DOHH2 (cell line): Measurements from ENCODE around the gene FA2H.

Experiments
- H3F3A ChIP-seq: fragments of 200-600 bp; sonication (generic), shearing (Covaris generic); 2 replicates; pipeline ENCODE4 v1.6.0; 2016; ENCODE audit warnings: antibody characterized with exemption, mild to moderate bottlenecking; ENCODE audit not compliant: control insufficient read depth, insufficient read depth
- H3K27ac ChIP-seq: fragments of 200-600 bp; sonication (generic); 2 replicates; pipeline ENCODE4 v1.5.1; 2014; ENCODE audit warnings: low read depth, mild to moderate bottlenecking, low read length, moderate library complexity
- H3K27me3 ChIP-seq: fragments of 200-600 bp; sonication (generic); 2 replicates; pipeline ENCODE4 v1.6.1; 2014; ENCODE audit warnings: mild to moderate bottlenecking, low read length, mixed read lengths; ENCODE audit not compliant: control insufficient read depth
- H3K36me3 ChIP-seq: fragments of 200-600 bp; sonication (generic); 2 replicates; pipeline ENCODE4 v1.6.1; 2014; ENCODE audit warnings: mild to moderate bottlenecking, low read length, moderate library complexity, mixed read lengths; ENCODE audit not compliant: control insufficient read depth
- H3K4me1 ChIP-seq: fragments of 200-600 bp; sonication (generic); 2 replicates; pipeline ENCODE4 v1.6.1; 2014; ENCODE audit warnings: mild to moderate bottlenecking, low read length, mixed read lengths; ENCODE audit not compliant: control insufficient read depth
- H3K4me2 ChIP-seq: fragments of 200-600 bp; sonication (generic); 2 replicates; pipeline ENCODE4 v1.6.0; 2014; ENCODE audit warnings: mild to moderate bottlenecking, low read length, moderate library complexity
- H3K4me3 ChIP-seq: fragments of 200-600 bp; sonication (generic); 2 replicates; pipeline ENCODE4 v1.5.1; 2014; ENCODE audit warnings: mild to moderate bottlenecking, low read length, mixed read lengths
- H3K79me2 ChIP-seq: fragments of 200-600 bp; sonication (generic); 2 replicates; pipeline ENCODE4 v1.6.1; 2014; ENCODE audit warnings: mild to moderate bottlenecking, low read length, mixed read lengths; ENCODE audit not compliant: control insufficient read depth
- H3K9me2 ChIP-seq: fragments of 200-600 bp; sonication (generic); replicated peaks from 2 replicates; pipeline ENCODE4 v1.6.1; 2014; ENCODE audit warnings: mild to moderate bottlenecking, low read length, mixed read lengths; ENCODE audit not compliant: control insufficient read depth
- H3K9me3 ChIP-seq: fragments of 200-600 bp; sonication (generic); 2 replicates; pipeline ENCODE4 v1.6.1; 2014; ENCODE audit warnings: antibody characterized with exemption, low read length, mixed read lengths; ENCODE audit not compliant: control insufficient read depth, insufficient read depth
- H4K20me1 ChIP-seq: fragments of 200-600 bp; sonication (generic); 2 replicates; pipeline ENCODE4 v1.6.0; 2014; ENCODE audit warnings: low read depth, mild to moderate bottlenecking, antibody characterized with exemption, low read length, moderate library complexity; ENCODE audit not compliant: control insufficient read depth, insufficient read depth
- CTCF ChIP-seq: fragments of 200-600 bp; sonication (generic); IDR thresholded peaks from one replicate; pipeline ENCODE4 v1.5.1; 2014; ENCODE audit warnings: antibody characterized with exemption, mild to moderate bottlenecking, low read depth, low read length; ENCODE audit not compliant: poor library complexity, severe bottlenecking
- EZH2phosphoT487 ChIP-seq: fragments of 200-600 bp; sonication (generic); IDR thresholded peaks from 2 replicates; pipeline ENCODE4 v1.6.1; 2017; ENCODE audit warnings: borderline replicate concordance, mild to moderate bottlenecking, antibody characterized with exemption, low read length, moderate library complexity, mixed read lengths

The FA2H gene

GRCh38 chr16:74738816-74739215, 35.8 kb downstream of the FA2H start:
- Histone ChIP-seq H3K9me3 (no peaks in the 10 kb centered on the region), H3K9me2 (no peaks in the 10 kb centered on the region), H4K20me1 (no peaks in the 10 kb centered on the region), H3K4me3 (no peak overlapping the region), H3K36me3 (no peaks in the 10 kb centered on the region), H3K4me2 (no peak overlapping the region), H3K27ac (no peak overlapping the region), H3K4me1 (no peaks in the 10 kb centered on the region), H3F3A (no peaks in the 10 kb centered on the region), H3K79me2 (no peaks in the 10 kb centered on the region), H3K27me3 (no peaks in the 10 kb centered on the region)
- TF ChIP-seq EZH2phosphoT487 (no peak), CTCF (no peak)

- TF ChIP-seq EZH2phosphoT487, result no peak
- TF ChIP-seq CTCF, result no peak
- H3K4me2 ChIP-seq, result no peak overlapping the region
- no peaks in the 10 kb centered on the region for H3K9me3 ChIP-seq
- no peaks in the 10 kb centered on the region for H3K27me3 ChIP-seq
- H4K20me1 ChIP-seq, result no peaks in the 10 kb centered on the region
- H3K79me2 ChIP-seq, result no peaks in the 10 kb centered on the region
- H3K9me2 ChIP-seq, result no peaks in the 10 kb centered on the region
- no peak overlapping the region for H3K4me3 ChIP-seq
- no peaks in the 10 kb centered on the region for H3F3A ChIP-seq
- no peaks in the 10 kb centered on the region for H3K4me1 ChIP-seq
- H3K36me3 ChIP-seq, result no peaks in the 10 kb centered on the region
- H3K27ac ChIP-seq, result no peak overlapping the region
Measured at GRCh38 chr16:74738113-74738541, 36.5 kb downstream of the FA2H start.

- no peak overlapping the region for H3K4me3 ChIP-seq
- H3K36me3 ChIP-seq, result no peaks in the 10 kb centered on the region
- H3K4me2 ChIP-seq, result no peak overlapping the region
- no peaks in the 10 kb centered on the region for H3K79me2 ChIP-seq
- no peaks in the 10 kb centered on the region for H3K9me3 ChIP-seq
- no peaks in the 10 kb centered on the region for H3K4me1 ChIP-seq
- no peaks in the 10 kb centered on the region for H3F3A ChIP-seq
- no peaks in the 10 kb centered on the region for H3K9me2 ChIP-seq
- TF ChIP-seq EZH2phosphoT487 (no peak), CTCF (no peak)
- no peaks in the 10 kb centered on the region for H4K20me1 ChIP-seq
- no peaks in the 10 kb centered on the region for H3K27me3 ChIP-seq
- H3K27ac ChIP-seq, result no peak overlapping the region
Measured at GRCh38 chr16:74737521-74737920, 37.1 kb downstream of the FA2H start.
